MM.1S (cell line): ENCODE results near the gene ZIC2.

Experiments
- CTCF ChIP-seq: fragments of 300-600 bp; sonication (generic); IDR thresholded peaks from 2 replicates; pipeline ENCODE4 v1.5.1; 2016; ENCODE audit warnings: antibody characterized with exemption, low read length, mixed read lengths
- EZH2 ChIP-seq: fragments of 300-600 bp; sonication (generic); optimal IDR thresholded peaks from 2 replicates; pipeline ENCODE3; 2017; ENCODE audit warnings: low read depth, mild to moderate bottlenecking, antibody characterized with exemption, low read length, mixed read lengths
- EZH2phosphoT487 ChIP-seq: fragments of 300-600 bp; sonication (generic); IDR thresholded peaks from 2 replicates; pipeline ENCODE4 v1.6.1; 2018; ENCODE audit warnings: antibody characterized with exemption, low read length

- TF ChIP-seq CTCF (no peak), EZH2 (no peak), EZH2phosphoT487 (no peak)
Measured at GRCh38 chr13:99985886-99986527, 4.4 kb downstream of the ZIC2 start.
